H1 (cell line): Measurements from ENCODE around the gene R3HDM2. TPM values are rescaled to one million over a fixed set of nuclear protein-coding genes. Genes with fewer than 3 reads are reported as not detected.

ENCODE experiments used
- CTCF ChIA-PET: fragments of 300-600 bp; sonication (Branson Sonifier 250); formaldehyde crosslinking; loops from one replicate; lab custom pipeline; 2021; ENCODE audit not compliant: partially characterized antibody; lab: Charles Lee
- POLR2A ChIA-PET: fragments of 300-600 bp; sonication (Branson Sonifier 250); formaldehyde crosslinking; loops from one replicate; lab custom pipeline; 2021; ENCODE audit warnings: inconsistent platforms; ENCODE audit not compliant: partially characterized antibody; lab: Charles Lee
- DNase-seq, 2 experiments: peaks; one replicate each; pipeline versions ENCODE4 v3.0.0 to v3.0.0-alpha.2; 2010 to 2022; ENCODE audit warnings: low spot score in 2 of 2, low read depth in 1 of 2, mixed read lengths in 1 of 2
- FAIRE-seq: peaks from 2 replicates; lab custom pipeline; 2011; peaks lifted over from hg19 to GRCh38; lab: Jason Lieb, UNC
- H2AFZ ChIP-seq: 2 replicates; pipeline ENCODE4 v1.8.1; 2012; ENCODE audit warnings: low read length, inconsistent platforms
- H2AK5ac ChIP-seq: 2 replicates; pipeline ENCODE4 v1.6.1; 2013; ENCODE audit warnings: low read depth, low read length
- H2BK120ac ChIP-seq: replicated peaks from 2 replicates; pipeline ENCODE3; 2013; ENCODE audit warnings: low read depth, low read length, inconsistent platforms
- H2BK12ac ChIP-seq: 2 replicates; pipeline ENCODE4 v1.6.1; 2013; ENCODE audit warnings: low read depth, low read length
- H2BK15ac ChIP-seq: 2 replicates; pipeline ENCODE4 v1.6.1; 2013; ENCODE audit warnings: low read length
- H2BK20ac ChIP-seq: 2 replicates; pipeline ENCODE4 v1.6.1; 2013; ENCODE audit warnings: low read length
- H2BK5ac ChIP-seq: 2 replicates; pipeline ENCODE4 v1.6.1; 2013; ENCODE audit warnings: low read depth, low read length
- H3K14ac ChIP-seq: 2 replicates; pipeline ENCODE4 v1.6.1; 2013; ENCODE audit warnings: inconsistent platforms; ENCODE audit not compliant: insufficient read length
- H3K18ac ChIP-seq: 2 replicates; pipeline ENCODE4 v1.6.1; 2013; ENCODE audit warnings: low read length; ENCODE audit errors: extremely low read depth
- H3K23ac ChIP-seq: 2 replicates; pipeline ENCODE4 v1.6.1; 2013; ENCODE audit warnings: inconsistent platforms; ENCODE audit not compliant: insufficient read length
- H3K23me2 ChIP-seq: 2 replicates; pipeline ENCODE4 v1.6.1; 2013; ENCODE audit warnings: low read depth, low read length
- H3K27ac ChIP-seq: 2 replicates; pipeline ENCODE4 v1.6.1; 2011; ENCODE audit warnings: low read depth, low read length, inconsistent platforms
- H3K27me3 ChIP-seq, 4 experiments: replicated peaks in 1 of 4; 1 replicate in 1 of 4; 2 replicates in 3 of 4; pipeline versions ENCODE4 v1.6.1 to v1.8.1; 2011 to 2013; ENCODE audit warnings: low read length in 3 of 4, mild to moderate bottlenecking in 3 of 4, inconsistent platforms in 2 of 4, mixed read lengths in 2 of 4, moderate library complexity in 1 of 4; ENCODE audit not compliant: control insufficient read depth in 3 of 4, insufficient read depth in 3 of 4; ENCODE audit errors: extremely low read depth in 1 of 4
- H3K36me3 ChIP-seq, 4 experiments: 2 replicates each; pipeline versions ENCODE4 v1.6.1 to v1.8.1; 2011 to 2013; ENCODE audit warnings: mild to moderate bottlenecking in 4 of 4, low read length in 3 of 4, moderate library complexity in 2 of 4, control low read depth in 1 of 4, inconsistent platforms in 1 of 4; ENCODE audit not compliant: insufficient read depth in 4 of 4, control insufficient read depth in 2 of 4
- H3K4ac ChIP-seq: replicated peaks from 2 replicates; pipeline ENCODE3; 2013; ENCODE audit warnings: low read length, low read depth, mixed read lengths, inconsistent platforms; ENCODE audit not compliant: insufficient read length
- H3K4me1 ChIP-seq, 4 experiments: replicated peaks in 1 of 4; 1 replicate in 1 of 4; 2 replicates in 3 of 4; pipeline versions ENCODE4 v1.6.1 to v1.8.1; 2011 to 2013; ENCODE audit warnings: low read length in 3 of 4, inconsistent platforms in 2 of 4, mixed read lengths in 1 of 4; ENCODE audit not compliant: insufficient read depth in 4 of 4, control insufficient read depth in 3 of 4
- H3K4me2 ChIP-seq, 2 experiments: 2 replicates each; pipeline versions ENCODE4 v1.6.1 to v1.8.1; 2011 to 2013; ENCODE audit warnings: low read depth in 2 of 2, low read length in 2 of 2, control low read depth in 1 of 2, inconsistent platforms in 1 of 2, mild to moderate bottlenecking in 1 of 2; ENCODE audit not compliant: insufficient read depth in 1 of 2
- H3K4me3 ChIP-seq, 4 experiments: fragments of 200-600, 300-600 bp in 1 of 4; sonication (generic), shearing (Covaris generic), sonication (Bioruptor Twin) in 1 of 4; 2 replicates each; pipeline versions ENCODE4 v1.5.1 to v1.8.1; 2011 to 2016; ENCODE audit warnings: low read length in 4 of 4, low read depth in 3 of 4, control low read depth in 2 of 4, inconsistent platforms in 2 of 4, mild to moderate bottlenecking in 2 of 4, mixed read lengths in 1 of 4, moderate library complexity in 1 of 4; ENCODE audit not compliant: insufficient read depth in 2 of 4; ENCODE audit errors: extremely low read depth in 1 of 4
- H3K56ac ChIP-seq: replicated peaks from 2 replicates; pipeline ENCODE3; 2013; ENCODE audit warnings: low read depth, mild to moderate bottlenecking, mixed read lengths, low read length, inconsistent platforms; ENCODE audit not compliant: insufficient read length
- H3K79me1 ChIP-seq: 2 replicates; pipeline ENCODE4 v1.6.1; 2013; ENCODE audit warnings: low read depth, low read length, control low read depth
- H3K79me2 ChIP-seq, 2 experiments: 2 replicates each; pipeline versions ENCODE4 v1.6.1 to v1.8.1; 2012 to 2013; ENCODE audit warnings: low read length in 2 of 2, mild to moderate bottlenecking in 2 of 2, inconsistent platforms in 1 of 2; ENCODE audit not compliant: insufficient read depth in 2 of 2, control insufficient read depth in 1 of 2
- H3K9ac ChIP-seq, 4 experiments: replicated peaks in 1 of 4; 1 replicate in 1 of 4; 2 replicates in 3 of 4; pipeline versions ENCODE4 v1.6.1 to v1.8.1; 2011 to 2013; ENCODE audit warnings: low read depth in 3 of 4, low read length in 3 of 4, control low read depth in 2 of 4, mild to moderate bottlenecking in 2 of 4, moderate library complexity in 2 of 4, inconsistent platforms in 1 of 4; ENCODE audit errors: extremely low read depth in 1 of 4
- H3K9me3 ChIP-seq, 2 experiments: 2 replicates each; pipeline versions ENCODE4 v1.6.1 to v1.8.1; 2012 to 2013; ENCODE audit warnings: mild to moderate bottlenecking in 2 of 2, moderate library complexity in 2 of 2, control low read depth in 1 of 2, inconsistent platforms in 1 of 2, low read depth in 1 of 2, low read length in 1 of 2, mixed read lengths in 1 of 2; ENCODE audit not compliant: insufficient read depth in 2 of 2
- H4K20me1 ChIP-seq, 2 experiments: replicated peaks in 1 of 2; 2 replicates each; pipeline versions ENCODE3 to v1.8.1; 2011 to 2013; ENCODE audit warnings: inconsistent platforms in 2 of 2, low read length in 2 of 2, mild to moderate bottlenecking in 1 of 2; ENCODE audit not compliant: insufficient read depth in 2 of 2, control insufficient read depth in 1 of 2
- H4K5ac ChIP-seq: 2 replicates; pipeline ENCODE4 v1.6.1; 2013; ENCODE audit warnings: low read length, low read depth, mixed read lengths, inconsistent platforms; ENCODE audit not compliant: insufficient read length
- H4K8ac ChIP-seq: 2 replicates; pipeline ENCODE4 v1.8.0; 2013; ENCODE audit warnings: mild to moderate bottlenecking, moderate library complexity, low read length, inconsistent platforms; ENCODE audit not compliant: insufficient read depth; ENCODE audit errors: extremely low read depth
- H4K91ac ChIP-seq: replicated peaks from 2 replicates; pipeline ENCODE3; 2013; ENCODE audit warnings: low read length, mixed read lengths, inconsistent platforms; ENCODE audit not compliant: insufficient read length
- KDM1A ChIP-seq: fragments of 200-600, 300-600 bp; sonication (generic); IDR thresholded peaks from 2 replicates; pipeline ENCODE4 v1.7.1; 2016; ENCODE audit warnings: mild to moderate bottlenecking, low read length, borderline replicate concordance
- TBP ChIP-seq: IDR thresholded peaks from 2 replicates; pipeline ENCODE4 v1.6.1; 2011; ENCODE audit warnings: low read depth, low read length, improper control_type of control experiment
- WGBS, 2 experiments: shearing (Covaris generic) in 1 of 2; methylation state at CpG; one replicate each; pipeline versions ENCODE4 v1.1.6 to v1.1.7; 2013 to 2015; ENCODE audit warnings: low lambda C conversion rate in 2 of 2, mixed read lengths in 2 of 2, inconsistent platforms in 1 of 2, low coverage in 1 of 2, missing lambda C conversion rate in 1 of 2; ENCODE audit not compliant: insufficient replicate concordance in 2 of 2, insufficient coverage in 1 of 2, insufficient read length in 1 of 2; ENCODE audit errors: extremely low coverage in 1 of 2, missing lambda C conversion rate in 1 of 2; 5-methylcytosine and 5-hydroxymethylcytosine counted together
- polyA plus RNA-seq, 7 experiments: library from polyadenylated mRNA; depleted of rRNA in 3 of 7; stranded (reverse) in 5 of 7; unstranded in 2 of 7; fragments of >200 nt in 5 of 7; fragments of 200-250 nt in 2 of 7; gene quantifications; 1 replicate in 5 of 7; 2 replicates in 1 of 7; 4 replicates in 1 of 7; pipeline versions ENCODE4 v1.2.1 to v1.2.3, GENCODE V29; 2011 to 2013; ENCODE audit warnings: missing spikeins in 2 of 7, mixed read lengths in 2 of 7
- total RNA-seq: library from RNA; stranded (reverse); fragmentation: NEBNext Ultra II Directional; extraction: Animal tissue kit (Norgen Biotek cat#: 25700); gene quantifications from 2 replicates; pipeline ENCODE4 v1.2.1, GENCODE V29; 2021

R3HDM2 gene
- total and polyA plus RNA-seq, 2 of the 8 experiments (the other 6 are each of a cell fraction or from before 2014, with no cell fraction given) = 25.6 to 27.0 TPM

DNA sequence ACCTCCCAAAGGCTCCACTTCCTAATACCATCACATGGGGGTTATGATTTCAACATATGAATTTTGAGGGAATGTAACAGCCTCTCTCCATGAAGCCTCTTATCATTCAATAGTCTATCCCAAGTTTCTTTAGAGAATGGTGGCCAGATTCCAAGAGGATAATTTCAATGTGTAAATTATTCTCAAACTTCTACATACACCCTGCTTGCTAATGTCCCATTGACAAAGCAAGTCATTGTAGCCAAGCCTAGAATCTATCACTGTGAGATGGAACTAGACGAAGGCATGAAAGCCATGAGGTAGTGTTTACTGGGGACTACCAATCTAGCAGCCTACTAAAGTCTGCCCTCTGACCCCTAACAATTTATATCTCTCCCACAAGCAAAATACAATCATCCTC lies 7.6 kb upstream of the R3HDM2 start:
- no peaks in the 10 kb centered on the region for H3K4me1 ChIP-seq
- no peak overlapping the region for H2BK15ac ChIP-seq
- no peak overlapping the region for H2BK12ac ChIP-seq
- FAIRE-seq (no peak), DNase-seq (no peak)
- no peaks in the 10 kb centered on the region for H3K36me3 ChIP-seq
- H4K5ac ChIP-seq = no peak overlapping the region
- WGBS, 2 experiments = 73% methylated on average over 1 of the region's 1 CpG; no CpG with 5 or more reads in 1 of the 2 experiments
- no peaks in the 10 kb centered on the region for H3K79me1 ChIP-seq
- no peak overlapping the region for H4K8ac ChIP-seq
- H2BK120ac ChIP-seq = no peak overlapping the region
- H2AK5ac ChIP-seq = no peak overlapping the region
- H4K91ac ChIP-seq = no peak overlapping the region
- H2AFZ ChIP-seq = no peak overlapping the region
- H3K18ac ChIP-seq = no peak overlapping the region
- no peak overlapping the region for H2BK5ac ChIP-seq
- H3K56ac ChIP-seq = no peak overlapping the region
- H3K27ac ChIP-seq = no peak overlapping the region
- TF ChIP-seq TBP (no peak), KDM1A (no peak)
- CTCF ChIA-PET = interaction anchor here (0.6 to 7.7 kb wide), 3 partner anchors 14 to 182 kb away, joined by 3 to 112 read pairs (median 5); partner anchors contain the start of gene INHBE
- no peaks in the 10 kb centered on the region for H3K79me2 ChIP-seq
- peaks cover 0 to 3% of the 10 kb centered on the region in 2 experiments; a peak in 2 of 4 replicates for H3K9me3 ChIP-seq
- POLR2A ChIA-PET = interaction anchor here (1.6 to 13.2 kb wide), 2 partner anchors 13 to 131 kb away, joined by 3 to 168 read pairs; partner anchors contain the start of gene INHBE
- no peak overlapping the region for H3K9ac ChIP-seq
- H3K23me2 ChIP-seq = no peaks in the 10 kb centered on the region
- H3K4me3 ChIP-seq = no peak overlapping the region
- no peak overlapping the region for H2BK20ac ChIP-seq
- no peaks in the 10 kb centered on the region for H3K27me3 ChIP-seq
- no peak overlapping the region for H3K4ac ChIP-seq
- no peak overlapping the region for H3K4me2 ChIP-seq
- H3K23ac ChIP-seq = no peak overlapping the region
- H3K14ac ChIP-seq = no peak overlapping the region
- no peaks in the 10 kb centered on the region for H4K20me1 ChIP-seq
